Chondrocyte (in vitro differentiated cells): ENCODE data around the gene BTG3. TPM values are rescaled to one million over a fixed set of nuclear protein-coding genes. Genes with fewer than 3 reads are reported as not detected.

ENCODE experiments used
- DNase-seq: peaks from one replicate; pipeline ENCODE4 v3.0.0; 2021; ENCODE audit warnings: mixed read lengths, low spot score
- H3K27ac Mint-ChIP-seq: one replicate; pipeline ENCODE4 v1.8.0; 2021; ENCODE audit warnings: mild to moderate bottlenecking, moderate library complexity, mixed read lengths; ENCODE audit not compliant: unreplicated experiment
- H3K27me3 Mint-ChIP-seq: 2 replicates; pipeline ENCODE4 v1.8.0; 2021; ENCODE audit warnings: low read depth, mixed read lengths
- H3K36me3 Mint-ChIP-seq: 2 replicates; pipeline ENCODE4 v1.8.0; 2021; ENCODE audit warnings: low read depth, mixed read lengths
- H3K4me1 Mint-ChIP-seq: 2 replicates; pipeline ENCODE4 v1.8.0; 2021; ENCODE audit warnings: low read depth, mild to moderate bottlenecking, mixed read lengths
- H3K4me3 Mint-ChIP-seq: one replicate; pipeline ENCODE4 v1.8.0; 2021; ENCODE audit warnings: mild to moderate bottlenecking, moderate library complexity, mixed read lengths; ENCODE audit not compliant: unreplicated experiment
- H3K9me3 Mint-ChIP-seq: 2 replicates; pipeline ENCODE4 v1.8.0; 2021; ENCODE audit warnings: low read depth, mixed read lengths
- CTCF ChIP-seq: fragments of 200-600 bp; sonication (generic); IDR thresholded peaks from 2 replicates; pipeline ENCODE4 v1.5.0; 2021; ENCODE audit warnings: antibody characterized with exemption, mild to moderate bottlenecking, moderate library complexity
- total RNA-seq: library from RNA; stranded (reverse); gene quantifications from 3 replicates; pipeline ENCODE4 v1.2.1, GENCODE V29; 2021

BTG3 gene
- total RNA-seq, 1 donor from 2014 or later, result 22.0 TPM

DNA sequence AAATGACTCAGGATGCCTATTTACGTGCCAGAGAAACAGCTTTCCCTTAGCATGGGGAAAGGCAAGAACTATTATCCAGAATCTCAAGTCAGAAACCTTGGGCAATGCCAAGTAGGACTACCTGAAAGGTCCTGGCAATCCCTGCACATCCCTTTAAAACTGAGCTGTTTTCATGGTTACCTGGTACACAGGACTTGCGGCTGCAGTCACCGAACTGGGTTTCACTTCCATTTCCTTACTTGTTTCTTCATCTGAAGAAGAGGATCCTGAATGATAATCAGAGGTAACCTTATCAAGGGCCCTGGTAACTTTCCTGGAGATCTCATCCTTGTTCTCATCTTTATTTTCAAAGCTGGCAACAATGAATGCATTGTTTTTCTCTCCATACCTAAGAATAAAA, 14.3 kb downstream of the BTG3 start:
- H3K27ac Mint-ChIP-seq, result no peak overlapping the region
- DNase-seq, result no peak
- no peak for TF ChIP-seq CTCF
- H3K4me3 Mint-ChIP-seq, result no peak overlapping the region
- H3K27me3 Mint-ChIP-seq, result no peaks in the 10 kb centered on the region
- H3K36me3 Mint-ChIP-seq, result peaks cover 33% of the 10 kb centered on the region
- no peaks in the 10 kb centered on the region for H3K9me3 Mint-ChIP-seq
- peaks cover 8% of the 10 kb centered on the region for H3K4me1 Mint-ChIP-seq

DNA sequence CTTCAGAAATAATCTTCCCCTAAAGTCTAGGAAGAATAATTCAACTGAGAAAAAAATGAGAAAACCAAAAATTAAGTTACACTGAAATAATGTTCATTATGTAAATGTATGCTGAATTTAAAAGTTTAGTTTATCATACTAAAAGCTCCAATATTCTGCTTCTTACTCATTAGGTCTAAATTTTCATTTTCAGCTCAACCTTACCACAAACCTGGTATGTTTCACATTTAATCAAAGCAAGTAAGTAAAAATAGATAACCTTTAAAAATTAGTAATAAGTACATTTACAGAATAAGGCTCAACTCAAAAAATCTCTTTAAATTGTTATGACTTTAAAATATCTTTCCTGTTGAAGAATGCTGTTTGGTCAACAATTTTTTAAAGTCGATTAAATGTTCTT, 15.0 kb downstream of the BTG3 start:
- no peaks in the 10 kb centered on the region for H3K9me3 Mint-ChIP-seq

DNA sequence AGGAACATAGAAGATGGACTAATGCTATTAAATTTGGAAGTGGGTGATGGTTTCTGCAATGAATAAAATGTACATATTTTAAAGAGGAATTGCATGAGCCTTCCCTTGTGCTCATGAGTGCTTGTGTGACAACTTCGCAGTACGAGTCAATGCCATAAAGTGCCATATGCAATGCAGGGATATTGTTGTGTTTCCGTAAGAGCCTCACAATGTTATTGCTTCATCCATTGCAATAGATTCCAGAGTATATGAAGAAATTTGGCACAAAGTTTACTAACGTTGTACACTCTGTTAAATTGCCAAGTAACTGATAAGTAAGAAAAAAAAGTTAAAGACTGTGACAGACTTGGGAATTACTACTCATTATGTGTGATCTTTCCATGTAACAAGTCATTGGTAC, 22.3 kb downstream of the BTG3 start:
- H3K36me3 Mint-ChIP-seq, result peaks cover 15% of the 10 kb centered on the region
- H3K27ac Mint-ChIP-seq, result no peak overlapping the region
- H3K4me1 Mint-ChIP-seq, result no peaks in the 10 kb centered on the region
- no peaks in the 10 kb centered on the region for H3K27me3 Mint-ChIP-seq
- no peak for TF ChIP-seq CTCF
- no peak overlapping the region for H3K4me3 Mint-ChIP-seq
- H3K9me3 Mint-ChIP-seq, result no peaks in the 10 kb centered on the region
- DNase-seq, result no peak

More for the DNA sequence above, 15.0 kb downstream of the BTG3 start:
- H3K27ac Mint-ChIP-seq, result no peak overlapping the region
- no peak for DNase-seq
- no peaks in the 10 kb centered on the region for H3K27me3 Mint-ChIP-seq
- H3K4me3 Mint-ChIP-seq, result no peak overlapping the region
- H3K36me3 Mint-ChIP-seq, result peaks cover 29% of the 10 kb centered on the region
- H3K4me1 Mint-ChIP-seq, result peaks cover under 1% of the 10 kb centered on the region
- no peak for TF ChIP-seq CTCF

DNA sequence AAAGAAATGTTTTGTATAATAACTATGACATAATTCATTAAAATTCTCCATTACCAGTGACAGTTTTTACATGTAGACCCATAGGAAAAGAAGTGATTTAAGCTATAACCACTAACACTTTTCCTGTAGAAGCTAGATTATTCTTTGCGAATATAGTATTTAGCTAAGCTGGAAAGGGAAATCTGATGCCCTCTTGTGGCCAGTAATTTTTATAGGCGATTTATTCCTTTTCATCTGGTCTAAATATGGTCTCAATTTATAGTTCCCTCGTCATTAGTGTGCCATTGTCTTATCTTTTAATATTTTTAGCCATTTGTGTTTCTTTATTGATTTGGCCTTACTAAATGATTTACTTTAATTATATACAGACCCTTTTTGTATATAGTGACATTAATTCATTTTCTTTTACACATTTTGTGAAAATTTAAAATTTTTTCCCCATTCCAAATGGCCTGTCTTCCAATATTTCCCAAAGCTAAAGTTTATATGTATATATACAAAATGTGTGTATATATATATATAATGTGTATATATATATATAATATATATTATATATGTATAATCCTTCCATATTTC, 26.7 kb downstream of the BTG3 start:
- no peaks in the 10 kb centered on the region for H3K4me1 Mint-ChIP-seq
- no peak overlapping the region for H3K4me3 Mint-ChIP-seq
- DNase-seq, result no peak
- peaks cover 12% of the 10 kb centered on the region for H3K27me3 Mint-ChIP-seq
- TF ChIP-seq CTCF, result peak; percentile 90
- H3K9me3 Mint-ChIP-seq, result no peaks in the 10 kb centered on the region
- H3K27ac Mint-ChIP-seq, result no peak overlapping the region
- H3K36me3 Mint-ChIP-seq, result peaks cover 2% of the 10 kb centered on the region

- H3K4me3 Mint-ChIP-seq, result no peak overlapping the region
- H3K4me1 Mint-ChIP-seq, result no peaks in the 10 kb centered on the region
- no peaks in the 10 kb centered on the region for H3K9me3 Mint-ChIP-seq
- H3K27me3 Mint-ChIP-seq, result peaks cover 14% of the 10 kb centered on the region
- H3K27ac Mint-ChIP-seq, result no peak overlapping the region
- DNase-seq, result no peak
- H3K36me3 Mint-ChIP-seq, result peaks cover 2% of the 10 kb centered on the region
- no peak for TF ChIP-seq CTCF
These were observed 28.8 kb downstream of the BTG3 start for GRCh38 chr21:17583898-17584297.
